HCEC 1CT (cell line): ENCODE measurements around the gene CABP7.
"Not testable (repeated sequence)": the region's sequence is repeated elsewhere in the genome, so short reads cannot be mapped to it uniquely, and the experiment has no call there.

Experiments used
- DNase-seq: peaks from one replicate; pipeline ENCODE4 v3.0.0-alpha.2; 2017

The CABP7 gene

DNA sequence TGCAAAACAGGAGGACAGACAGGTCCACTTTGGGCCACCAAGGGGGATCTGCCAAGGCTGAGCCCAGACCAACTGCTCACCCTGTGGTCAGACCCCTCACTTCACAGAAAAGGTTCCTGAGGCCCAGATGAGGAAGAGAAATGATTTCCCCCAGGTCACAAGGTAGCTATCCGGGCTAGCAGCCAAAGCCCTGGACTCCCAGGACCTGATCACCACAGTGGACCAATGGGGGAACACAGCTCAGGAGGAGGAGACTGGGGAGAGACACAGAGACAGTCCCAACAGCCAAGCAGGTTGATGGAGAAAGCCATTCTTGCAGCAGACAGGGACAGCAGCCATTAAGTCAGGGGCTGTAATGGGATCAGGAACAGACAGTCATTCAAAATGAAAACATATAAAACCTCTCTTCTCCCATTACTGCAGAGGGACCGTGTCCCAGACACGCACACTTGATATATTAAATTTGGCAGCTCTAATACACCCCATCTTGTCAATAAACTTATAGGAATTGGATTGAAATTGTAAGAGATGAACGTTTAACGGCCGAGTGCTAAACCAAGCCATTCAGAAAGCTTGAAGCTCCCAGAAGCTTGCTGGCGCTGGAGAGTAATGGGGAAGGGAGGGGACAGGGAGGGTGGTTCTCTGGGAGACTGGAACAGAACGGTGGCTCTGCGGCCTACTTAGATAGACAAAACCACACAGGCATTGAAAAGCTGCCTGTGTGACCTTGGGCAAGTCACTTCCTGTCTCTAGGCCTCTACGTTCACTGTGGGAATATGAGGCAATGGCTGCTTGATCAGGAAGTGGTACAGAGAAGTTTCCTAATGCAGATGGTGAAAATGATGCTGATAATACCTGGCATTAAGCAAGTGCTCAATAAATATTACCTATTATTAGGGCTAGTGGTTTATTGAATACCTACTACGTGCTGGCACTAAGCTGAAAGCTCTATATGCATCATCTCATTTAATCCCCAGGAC is 31.0 kb downstream of the CABP7 start:
- DNase-seq, result no peak

DNA sequence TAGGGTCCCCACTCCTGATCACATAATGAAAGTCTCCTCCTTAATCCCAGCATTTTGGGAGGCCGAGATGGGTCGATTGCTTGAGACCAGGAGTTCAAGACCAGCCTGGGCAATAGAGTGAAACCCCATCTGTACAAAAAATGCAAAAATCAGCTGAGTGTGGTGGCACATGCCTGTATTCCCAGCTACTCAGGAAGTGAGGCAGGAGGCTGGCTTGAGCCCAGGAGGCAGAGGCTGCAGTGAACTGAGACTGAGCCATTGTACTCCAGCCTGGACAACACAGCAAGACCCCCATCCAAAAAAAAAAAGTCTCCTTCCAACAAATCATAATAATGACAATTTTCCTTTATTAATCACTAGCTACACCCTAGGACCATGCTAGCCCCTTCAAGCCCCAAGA is 31.9 kb downstream of the CABP7 start:
- no peak for DNase-seq

DNA sequence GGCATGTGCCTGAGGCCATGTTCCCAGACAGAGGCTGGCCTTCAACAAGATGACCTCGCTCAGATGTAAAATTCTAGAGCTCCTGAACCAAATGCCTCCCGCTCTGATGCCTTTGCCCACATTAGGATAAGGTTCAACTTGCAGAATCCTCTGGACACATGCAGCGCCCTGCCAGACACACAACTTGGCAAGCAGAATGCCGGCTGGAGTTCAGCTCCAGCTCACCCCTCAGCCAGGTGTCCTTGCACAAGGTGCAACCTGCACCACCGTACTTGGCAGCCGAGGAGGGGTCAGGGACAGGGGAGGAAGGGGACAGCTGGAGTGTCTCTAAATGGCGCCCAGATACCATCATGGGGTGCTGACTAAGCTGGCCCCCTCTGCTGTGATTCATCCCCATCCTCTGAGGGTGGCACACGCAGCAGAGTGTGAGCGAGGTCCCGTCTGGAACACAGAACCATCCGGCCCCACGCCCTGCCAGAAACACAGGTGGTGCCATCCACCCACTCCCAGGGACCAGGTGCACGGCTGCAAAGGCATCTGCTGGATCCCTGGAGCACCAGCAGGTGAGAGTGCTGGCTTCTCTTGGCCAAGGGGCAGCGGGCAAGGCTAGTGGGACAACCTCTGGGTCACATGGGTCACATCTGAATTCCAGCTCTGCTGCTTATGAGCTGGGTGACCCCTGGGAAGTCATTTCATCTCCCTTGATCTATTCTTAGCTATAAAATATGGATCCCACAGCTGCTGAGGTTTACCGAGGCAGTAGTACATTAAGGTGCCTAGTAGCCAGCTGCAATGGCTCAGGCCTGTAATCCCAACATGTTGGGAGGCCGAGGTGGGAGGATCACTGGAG is 34.2 kb downstream of the CABP7 start:
- DNase-seq, result no peak

DNA sequence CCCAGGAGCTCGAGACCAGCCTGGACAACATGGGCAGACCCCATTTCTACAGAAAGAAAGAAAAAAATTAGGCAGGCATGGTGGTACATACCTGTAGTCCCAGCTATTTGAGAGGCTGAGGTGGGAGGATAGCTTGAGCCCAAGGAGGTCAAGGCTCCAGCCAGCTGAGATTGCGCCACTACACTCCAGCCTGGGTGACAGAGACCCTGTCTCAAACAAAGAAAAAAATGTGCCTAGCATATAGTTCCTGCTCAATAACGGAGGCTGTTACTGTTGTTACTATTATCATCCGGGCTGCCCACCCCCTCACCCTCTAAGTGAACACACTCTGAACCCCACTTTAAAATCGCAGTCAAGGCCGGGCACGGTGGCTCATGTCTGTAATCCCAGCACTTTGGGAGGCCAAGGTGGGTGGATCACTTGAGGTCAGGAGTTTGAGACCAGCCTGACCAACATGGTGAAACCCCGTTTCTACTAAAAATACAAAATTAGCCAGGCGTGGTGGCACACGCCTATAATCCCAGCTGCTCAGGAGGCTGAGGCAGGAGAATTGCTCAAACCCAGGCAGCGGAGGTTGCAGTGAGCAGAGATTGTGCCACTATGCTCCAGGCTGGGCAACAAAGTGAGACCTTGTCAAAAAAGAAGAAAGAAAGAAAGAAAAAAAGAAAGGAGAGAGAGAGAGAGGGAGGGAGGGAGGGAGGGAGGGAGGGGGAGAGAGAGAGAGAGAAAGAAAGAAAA is 35.0 kb downstream of the CABP7 start:
- not testable (repeated sequence) for DNase-seq

DNA sequence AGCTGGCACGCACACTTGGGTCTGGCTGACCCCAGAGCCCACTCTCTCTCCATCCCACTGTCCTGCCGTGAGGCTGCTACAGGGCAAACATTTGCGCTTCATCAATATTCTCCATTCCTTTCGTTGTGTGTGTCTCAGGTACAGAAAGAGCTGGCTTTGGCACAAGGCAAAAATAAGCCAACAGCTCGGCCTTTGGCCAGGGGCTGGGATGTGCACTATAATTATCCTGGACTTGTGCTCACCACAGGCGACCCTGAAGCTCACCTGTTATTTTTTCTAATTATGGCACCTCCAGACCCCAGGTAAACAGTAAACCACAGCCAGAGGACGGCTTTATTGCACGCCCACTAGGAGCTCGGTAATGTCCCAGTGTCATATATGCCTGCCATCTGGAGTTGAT is 36.1 kb downstream of the CABP7 start:
- DNase-seq, result no peak

DNA sequence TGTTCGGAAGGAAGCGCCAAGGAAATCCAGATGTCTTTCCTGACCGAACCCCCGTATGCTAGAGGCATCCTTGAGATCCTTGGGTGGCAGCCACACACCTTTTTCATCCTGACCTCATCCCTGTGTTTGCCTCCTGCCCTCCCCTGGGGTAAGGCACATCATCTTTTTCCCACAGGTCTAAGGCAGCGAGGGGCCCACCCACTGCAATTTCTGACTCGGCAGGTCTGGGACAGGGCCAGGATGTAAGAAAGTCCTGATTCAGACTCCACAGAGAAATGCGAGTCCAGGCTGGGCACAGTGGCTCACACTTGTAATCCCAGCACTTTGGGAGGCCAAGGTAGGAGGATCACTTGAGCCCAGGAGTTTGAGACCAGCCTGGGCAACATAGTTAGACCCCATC is 36.5 kb downstream of the CABP7 start:
- no peak for DNase-seq

DNA sequence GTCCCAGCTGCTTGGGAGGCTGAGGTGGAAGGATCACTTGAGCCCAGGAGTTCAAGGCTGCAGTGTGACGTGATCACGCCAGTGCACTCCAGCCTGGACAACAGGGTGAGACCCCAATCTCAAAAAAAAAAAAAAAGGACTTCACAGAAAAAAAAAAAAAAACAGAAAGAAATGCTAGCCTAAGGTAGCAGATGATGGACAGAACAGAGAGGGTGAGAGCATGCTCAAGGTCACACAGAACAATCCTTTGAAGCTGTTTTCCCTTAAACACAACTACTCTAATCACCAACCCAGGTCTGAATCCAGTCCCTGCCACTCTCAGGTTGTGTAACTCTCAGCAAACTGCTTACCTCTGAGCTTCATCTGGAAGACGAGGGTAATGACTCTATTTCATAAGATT is 37.3 kb downstream of the CABP7 start:
- DNase-seq, result no peak

DNA sequence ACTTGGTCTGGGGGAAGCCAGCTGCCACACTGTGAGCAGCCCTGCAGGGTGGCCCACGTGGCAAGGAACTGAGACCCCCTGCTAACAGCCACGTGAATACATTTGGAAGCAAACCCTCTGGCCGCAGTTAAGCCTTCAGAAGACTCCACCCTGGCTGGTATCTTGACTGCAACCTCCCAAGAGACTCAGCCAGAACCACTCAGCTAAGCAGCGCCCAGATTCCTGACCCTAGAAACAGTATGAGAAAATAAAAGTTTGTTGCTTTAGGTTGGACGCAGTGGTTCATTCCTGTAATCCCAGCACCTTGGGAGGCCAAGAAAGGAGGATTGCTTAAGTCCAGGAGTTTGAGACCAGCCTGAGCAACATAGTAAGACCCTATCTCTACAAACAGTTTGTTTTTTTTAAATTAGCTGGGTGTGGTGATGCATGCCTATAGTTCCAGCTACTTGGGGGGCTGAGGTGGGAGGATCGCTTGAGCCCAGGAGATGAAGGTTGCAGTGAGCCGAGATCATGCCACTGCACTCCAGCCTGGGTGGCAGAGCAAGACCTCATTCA is 38.3 kb downstream of the CABP7 start:
- DNase-seq, result no peak

DNA sequence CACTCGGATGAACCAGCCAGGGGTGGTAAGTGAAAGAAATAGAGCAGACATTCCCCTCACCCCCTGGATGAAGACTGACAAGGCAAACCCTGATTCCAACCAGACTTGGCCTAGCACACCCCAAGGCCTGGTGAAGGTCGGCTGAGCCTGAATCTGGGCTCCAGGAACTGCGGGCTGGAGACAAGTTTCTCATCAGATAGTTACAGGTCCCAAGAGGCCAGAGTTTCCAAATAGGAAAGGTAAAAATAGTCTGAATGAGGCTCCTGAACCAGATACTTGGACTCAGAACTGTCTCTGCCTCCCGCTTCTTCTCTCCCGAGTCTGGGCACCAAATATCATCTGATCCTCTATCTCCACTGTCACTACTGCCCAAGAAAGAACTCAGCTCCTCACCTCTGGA is 39.2 kb downstream of the CABP7 start:
- no peak for DNase-seq

DNA sequence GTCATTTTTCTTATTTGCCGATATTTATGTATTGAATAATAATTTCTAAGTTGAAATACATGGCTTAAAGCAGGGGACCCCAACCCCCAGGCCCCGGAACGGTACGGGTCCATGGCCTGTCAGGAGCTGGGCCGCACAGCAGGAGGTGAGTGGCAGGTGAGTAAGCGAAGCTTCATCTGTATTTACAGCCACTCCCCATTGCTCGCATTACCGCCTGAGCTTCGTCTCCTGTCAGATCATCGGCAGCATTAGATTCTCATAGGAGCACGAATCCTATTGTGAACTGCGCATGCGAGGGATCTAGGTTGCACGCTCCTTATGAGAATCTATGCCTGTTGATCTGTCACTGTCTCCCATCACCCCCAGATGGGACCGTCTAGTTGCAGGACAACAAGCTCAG is 42.5 kb downstream of the CABP7 start:
- DNase-seq, result no peak

DNA sequence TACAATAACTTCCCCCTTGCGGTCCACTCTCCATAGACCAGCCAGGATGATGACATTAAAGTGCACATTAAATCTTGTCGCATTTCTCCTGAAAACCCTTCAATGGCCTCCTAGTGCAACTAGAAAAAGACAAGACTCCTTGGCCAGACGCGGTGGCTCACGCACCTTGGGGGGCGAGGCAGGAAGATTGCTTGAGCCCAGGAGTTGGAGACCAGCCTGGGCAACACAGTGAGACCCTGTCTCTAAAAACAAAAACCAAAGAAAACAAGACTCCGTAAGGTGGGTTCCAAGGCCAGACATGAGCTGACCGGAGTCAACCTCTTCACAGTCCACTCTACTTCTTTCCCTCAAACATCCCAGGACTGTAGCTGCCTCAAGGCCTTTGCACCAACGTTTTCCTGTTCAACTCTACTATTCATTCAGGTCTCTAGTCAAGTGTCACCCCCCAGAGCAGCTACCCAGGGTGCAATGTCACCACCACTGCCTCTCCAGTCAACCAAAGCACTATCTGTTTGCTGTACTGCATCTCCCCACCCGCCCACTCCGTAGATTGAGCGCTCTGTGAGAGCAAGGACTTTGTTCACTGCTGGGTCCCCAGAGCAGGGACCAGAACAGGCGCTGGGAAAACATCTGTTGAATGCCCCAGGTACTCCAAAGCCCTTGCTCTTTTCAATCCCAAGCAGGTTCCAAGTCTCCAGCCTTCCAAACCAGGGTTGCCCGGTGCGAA is 46.3 kb downstream of the CABP7 start:
- DNase-seq, result no peak

DNA sequence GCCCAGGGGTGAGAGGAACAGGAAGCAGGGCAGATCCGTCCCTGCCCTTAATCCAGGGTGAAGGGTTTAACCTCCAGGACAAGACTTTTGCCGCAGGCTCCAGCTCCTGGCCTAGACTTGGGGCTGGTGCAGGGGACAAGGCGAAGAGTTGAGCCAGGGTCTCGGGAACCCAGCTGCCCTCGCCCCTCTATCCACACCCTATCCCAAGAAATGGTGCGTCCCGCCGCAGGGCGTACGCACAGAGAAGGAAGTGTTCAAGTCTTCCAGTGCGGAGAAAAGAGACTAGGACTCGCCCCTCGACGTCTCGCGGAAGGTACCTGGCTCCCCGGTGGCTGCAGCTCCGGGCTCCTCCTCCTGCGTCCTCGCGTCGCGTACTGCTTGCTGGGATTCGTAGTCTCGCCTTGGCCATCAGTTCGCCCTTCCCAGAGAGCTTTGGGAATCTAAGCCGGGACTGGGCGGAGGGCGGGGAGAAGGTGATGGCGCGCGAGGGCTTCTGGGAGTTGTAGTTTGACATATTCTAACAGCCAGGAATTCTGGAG is 46.9 kb downstream of the CABP7 start, which contains the start of gene ZMAT5:
TSS of gene ZMAT5 (minus strand) at position 376 of the 539 bp plus-strand sequence. CDS start 18,463 bp downstream, outside the sequence.
- peak; percentile 96 for DNase-seq

DNA sequence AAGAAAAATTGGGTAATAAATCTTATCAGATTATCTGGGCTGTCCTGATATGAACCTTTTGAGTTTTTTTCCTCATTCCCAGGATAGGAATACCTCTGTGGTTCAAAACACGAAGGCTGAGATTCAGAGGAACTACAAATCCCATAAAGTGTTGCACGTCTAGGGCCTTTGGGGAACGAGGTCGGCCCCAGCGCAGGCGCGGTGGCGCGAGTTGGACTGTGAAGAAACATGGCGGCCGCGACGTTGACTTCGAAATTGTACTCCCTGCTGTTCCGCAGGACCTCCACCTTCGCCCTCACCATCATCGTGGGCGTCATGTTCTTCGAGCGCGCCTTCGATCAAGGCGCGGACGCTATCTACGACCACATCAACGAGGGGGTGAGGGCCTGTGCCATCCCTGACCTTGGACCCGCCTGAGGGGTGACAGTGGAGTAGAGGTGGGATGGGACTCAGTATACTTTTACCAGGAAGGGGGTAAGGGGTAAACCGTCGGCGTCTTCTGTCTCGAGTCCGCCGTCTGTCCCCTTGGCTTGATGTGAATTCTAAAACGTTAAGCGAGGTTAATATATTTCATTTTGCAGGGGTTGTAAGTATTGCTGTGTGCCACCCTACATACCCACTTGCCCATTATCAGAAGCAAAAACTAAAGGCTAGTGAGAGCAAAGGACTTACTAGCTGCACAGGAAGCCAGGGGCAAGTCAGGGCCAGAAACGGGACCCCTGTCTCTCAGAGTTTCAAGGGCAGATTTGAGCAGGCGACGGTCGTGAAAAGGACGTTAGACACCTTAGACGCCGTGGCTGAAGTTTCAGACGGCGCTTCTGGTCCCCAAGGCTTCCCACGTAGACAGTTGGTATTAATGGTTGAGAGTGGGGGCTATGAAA is 47.6 kb downstream of the CABP7 start, which contains the start of gene UQCR10:
TSS of gene UQCR10 (plus strand) at position 199 of the 881 bp plus-strand sequence. CDS start at position 229, 30 bp downstream.
- peak; percentile 77 for DNase-seq

DNA sequence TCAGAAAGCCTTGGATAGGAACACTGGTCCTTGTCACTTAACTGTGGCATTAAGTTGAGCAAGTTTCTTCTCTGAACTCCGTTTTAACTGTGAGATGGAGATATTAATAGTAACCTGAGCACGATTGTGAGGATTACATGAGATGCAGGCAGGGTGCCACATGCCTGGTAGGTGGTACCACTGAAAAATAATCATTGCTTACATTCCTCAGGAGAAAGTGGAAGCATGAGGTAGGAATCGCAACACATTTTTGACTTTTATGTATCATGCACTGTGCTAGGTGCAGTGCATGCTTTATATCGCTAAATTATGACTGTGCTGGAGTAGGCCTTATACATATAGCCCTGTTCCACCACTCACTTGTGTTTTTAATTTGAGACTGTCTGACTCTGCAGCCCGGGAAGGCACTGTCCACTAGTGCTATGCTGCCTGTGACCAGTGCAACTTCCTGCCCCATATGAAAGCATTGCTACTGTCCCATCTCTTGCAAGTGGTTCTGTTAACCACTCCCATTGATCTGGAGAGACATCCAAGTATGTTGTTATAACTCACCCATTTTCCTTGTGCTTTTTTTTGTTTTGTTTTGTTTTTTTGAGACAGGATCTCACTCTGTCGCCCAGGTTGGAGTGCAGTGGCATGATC is 48.4 kb downstream of the CABP7 start:
- DNase-seq, result no peak

DNA sequence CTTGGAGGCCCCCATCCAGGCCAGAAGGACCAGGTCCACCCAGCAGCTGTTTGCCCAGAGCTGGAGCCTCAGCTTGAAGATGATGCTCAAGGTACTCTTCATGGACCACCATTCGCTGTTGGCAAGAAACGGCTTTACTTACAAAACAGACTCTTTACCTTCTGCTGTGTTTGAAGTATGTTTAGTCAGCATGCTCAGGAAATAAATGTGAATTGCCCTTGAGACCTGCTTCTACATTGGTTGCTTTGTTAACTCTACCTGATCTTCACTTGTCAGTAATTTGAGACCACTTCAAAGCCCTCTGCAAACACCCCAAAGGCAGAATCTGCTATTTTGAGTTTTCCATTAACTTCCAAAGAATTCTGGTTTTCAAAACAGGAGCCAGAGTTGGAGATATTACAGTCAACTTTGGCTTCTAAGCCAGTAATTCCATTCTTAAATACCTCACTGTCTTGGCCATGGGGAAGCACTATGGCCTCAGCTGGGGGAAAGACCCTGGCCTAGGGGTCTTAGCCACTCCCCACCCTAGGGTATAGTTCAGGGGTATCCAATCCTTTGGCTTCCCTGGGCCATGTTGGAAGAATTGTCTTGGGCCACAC is 50.0 kb downstream of the CABP7 start:
- no peak for DNase-seq

DNA sequence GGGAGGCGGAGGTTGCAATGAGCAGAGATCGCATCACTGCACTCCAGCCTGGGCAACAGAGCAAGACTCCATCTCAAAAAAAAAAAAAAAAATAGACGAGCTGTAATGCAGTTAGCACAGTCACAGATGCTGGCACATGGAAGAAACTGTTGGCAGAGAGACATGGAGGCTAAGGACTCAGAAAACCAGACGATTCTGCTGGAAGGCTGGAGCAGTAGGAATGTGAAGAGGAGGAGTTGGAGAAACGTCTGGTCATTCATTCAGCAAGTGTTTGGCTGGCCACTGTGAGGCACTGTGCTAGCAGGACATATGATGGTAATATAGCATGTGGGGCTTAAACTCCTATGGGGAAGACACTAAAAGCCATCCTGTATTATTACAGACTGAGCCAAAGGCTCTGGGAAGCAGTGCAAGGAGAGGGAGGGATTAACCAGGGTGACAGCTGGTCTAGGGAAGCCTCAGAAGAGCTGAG is 52.4 kb downstream of the CABP7 start:
- DNase-seq, result peak; percentile 62

DNA sequence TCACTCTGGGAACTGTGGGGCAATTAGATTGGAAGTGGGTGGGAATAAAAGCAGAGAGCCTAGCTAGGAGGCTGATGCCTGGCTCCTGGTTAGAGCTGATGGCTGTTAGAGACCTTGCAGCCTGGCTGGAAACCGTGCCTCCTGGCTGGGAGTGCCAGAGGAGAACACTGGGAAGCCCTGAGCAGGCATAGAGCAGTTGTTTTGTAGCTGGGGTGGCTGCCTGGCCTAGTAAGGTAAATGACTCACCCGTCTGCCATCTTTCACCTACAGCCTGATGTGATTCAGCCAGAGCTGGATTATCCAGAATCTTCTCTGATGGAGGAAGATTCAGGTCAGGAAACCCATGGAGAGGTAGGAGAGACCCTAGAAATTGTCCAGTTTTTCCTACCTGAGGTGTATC is 53.4 kb downstream of the CABP7 start:
- DNase-seq, result peak; percentile 41

DNA sequence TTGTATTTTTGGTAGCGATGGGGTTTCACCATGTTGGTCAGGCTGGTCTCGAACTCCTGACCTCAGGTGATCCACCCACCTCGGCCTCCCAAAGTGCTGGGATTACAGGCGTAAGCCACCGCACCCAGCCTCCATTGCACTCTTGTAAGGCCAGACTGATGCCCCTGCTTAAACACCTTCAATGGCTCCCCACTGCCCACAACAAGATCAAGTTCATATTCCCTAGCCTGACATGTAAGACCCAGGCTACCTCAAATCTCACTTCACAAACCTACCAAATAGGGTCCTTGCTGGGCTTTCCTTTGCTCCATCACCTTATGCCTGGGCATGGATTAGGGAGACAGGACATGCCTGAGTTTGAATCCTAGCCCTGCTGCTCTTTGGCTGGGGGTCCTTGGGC is 60.4 kb downstream of the CABP7 start:
- DNase-seq, result no peak
